Adrenal gland (tissue), 5 donors: Measurements from ENCODE around the gene SMIM31.

Experiments
- POLR2A ChIP-seq, 2 donors: fragments of 450-650 bp; IDR thresholded peaks; one replicate each; pipeline ENCODE4 v1.6.1; 2017; ENCODE audit warnings: antibody characterized with exemption in 2 of 2, mild to moderate bottlenecking in 2 of 2, moderate library complexity in 1 of 2
- TF ChIP-seq, protein P1 (sequence below), 6 experiments: fragments of 450-650 bp in 4 of 6; fragments of 200-600 bp in 2 of 6; sonication (generic) in 1 of 6; IDR thresholded peaks; 1 replicate in 5 of 6; 2 replicates in 1 of 6; pipeline versions ENCODE4 v1.5.1 to v1.8.0; 2016 to 2021; ENCODE audit warnings: antibody characterized with exemption in 6 of 6, mild to moderate bottlenecking in 2 of 6, moderate library complexity in 1 of 6
- donor health status: DM: no; HTN: no; CAD: no.

GRCh38 chr4:164765096-164765495 lies 11.2 kb downstream of the SMIM31 start:
- TF ChIP-seq, protein P1, sequence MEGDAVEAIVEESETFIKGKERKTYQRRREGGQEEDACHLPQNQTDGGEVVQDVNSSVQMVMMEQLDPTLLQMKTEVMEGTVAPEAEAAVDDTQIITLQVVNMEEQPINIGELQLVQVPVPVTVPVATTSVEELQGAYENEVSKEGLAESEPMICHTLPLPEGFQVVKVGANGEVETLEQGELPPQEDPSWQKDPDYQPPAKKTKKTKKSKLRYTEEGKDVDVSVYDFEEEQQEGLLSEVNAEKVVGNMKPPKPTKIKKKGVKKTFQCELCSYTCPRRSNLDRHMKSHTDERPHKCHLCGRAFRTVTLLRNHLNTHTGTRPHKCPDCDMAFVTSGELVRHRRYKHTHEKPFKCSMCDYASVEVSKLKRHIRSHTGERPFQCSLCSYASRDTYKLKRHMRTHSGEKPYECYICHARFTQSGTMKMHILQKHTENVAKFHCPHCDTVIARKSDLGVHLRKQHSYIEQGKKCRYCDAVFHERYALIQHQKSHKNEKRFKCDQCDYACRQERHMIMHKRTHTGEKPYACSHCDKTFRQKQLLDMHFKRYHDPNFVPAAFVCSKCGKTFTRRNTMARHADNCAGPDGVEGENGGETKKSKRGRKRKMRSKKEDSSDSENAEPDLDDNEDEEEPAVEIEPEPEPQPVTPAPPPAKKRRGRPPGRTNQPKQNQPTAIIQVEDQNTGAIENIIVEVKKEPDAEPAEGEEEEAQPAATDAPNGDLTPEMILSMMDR (IDR thresholded peaks at IDR 0.05), result no peak
- TF ChIP-seq POLR2A (IDR thresholded peaks at IDR 0.05), result no peak
